ENCODE data around the gene CHRNA4. TPM values are rescaled to one million over a fixed set of nuclear protein-coding genes. Genes with fewer than 3 reads are reported as not detected.
"Not testable (repeated sequence)": the region's sequence is repeated elsewhere in the genome, so short reads cannot be mapped to it uniquely, and the experiment has no call there.

The CHRNA4 gene
- polyA plus RNA-seq, 4 donors, result 1.6 to 24.5 (median 7.5) TPM

DNA sequence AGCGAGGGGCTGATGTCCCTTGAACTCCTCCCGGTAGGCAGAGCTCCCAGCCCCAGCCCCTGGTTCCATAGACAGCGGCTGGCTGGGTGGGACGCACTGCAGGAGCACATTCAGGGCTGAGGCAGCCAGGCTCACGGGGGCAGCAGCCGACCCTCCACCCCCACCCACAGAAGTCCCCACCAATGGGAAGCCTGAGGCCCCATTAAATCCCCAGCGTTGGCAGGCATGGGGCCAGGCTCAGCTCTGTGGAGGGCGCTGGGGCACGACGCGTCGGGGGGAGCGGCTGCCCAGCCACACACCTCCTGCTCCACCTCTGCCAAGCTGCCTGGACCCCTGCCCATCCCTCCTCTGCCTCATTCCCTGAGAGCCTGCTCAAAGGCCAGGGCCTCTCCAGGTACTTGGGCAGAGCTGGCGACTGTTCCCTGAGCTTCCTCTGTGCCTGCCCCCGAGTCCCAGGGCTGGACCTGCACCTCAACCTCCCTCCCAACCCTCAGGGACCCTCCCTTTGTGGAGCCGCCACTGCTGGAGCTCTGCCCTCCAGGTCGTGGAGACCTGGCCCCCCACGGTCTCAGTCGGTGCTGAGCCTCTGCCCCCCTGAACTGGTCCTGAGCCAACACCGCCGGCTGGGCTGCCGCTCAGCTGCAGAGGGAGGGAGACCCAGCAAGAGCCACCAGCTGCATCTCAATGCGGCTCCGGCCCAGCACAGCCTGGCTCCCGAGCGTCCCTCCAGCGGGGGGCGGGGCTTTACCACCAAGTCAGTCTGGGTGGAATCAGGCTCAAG is 9.1 kb downstream of the CHRNA4 start:
- DNase-seq (ENCODE audit: low read depth in 4 of 4, low spot score in 3 of 4), result no peak

DNA sequence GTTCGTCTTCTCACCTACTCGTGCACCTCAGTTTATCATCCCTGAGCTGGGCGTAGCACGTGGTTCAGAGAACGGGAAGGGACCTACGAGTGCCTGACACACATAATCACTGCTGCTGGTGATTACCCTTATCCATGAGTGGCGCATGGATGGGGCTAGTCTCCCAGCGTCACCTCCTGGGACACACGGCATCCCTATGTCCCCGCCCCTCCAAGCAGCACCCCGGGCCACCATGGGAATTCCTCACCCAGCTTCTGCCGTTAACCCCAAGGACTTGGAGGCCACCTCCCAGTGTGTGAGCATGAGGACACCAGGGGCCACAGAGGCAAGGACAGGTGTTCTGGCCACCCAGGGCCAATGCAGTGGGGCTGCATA is 9.8 kb downstream of the CHRNA4 start:
- DNase-seq (ENCODE audit: low read depth in 4 of 4, low spot score in 3 of 4), result no peak

DNA sequence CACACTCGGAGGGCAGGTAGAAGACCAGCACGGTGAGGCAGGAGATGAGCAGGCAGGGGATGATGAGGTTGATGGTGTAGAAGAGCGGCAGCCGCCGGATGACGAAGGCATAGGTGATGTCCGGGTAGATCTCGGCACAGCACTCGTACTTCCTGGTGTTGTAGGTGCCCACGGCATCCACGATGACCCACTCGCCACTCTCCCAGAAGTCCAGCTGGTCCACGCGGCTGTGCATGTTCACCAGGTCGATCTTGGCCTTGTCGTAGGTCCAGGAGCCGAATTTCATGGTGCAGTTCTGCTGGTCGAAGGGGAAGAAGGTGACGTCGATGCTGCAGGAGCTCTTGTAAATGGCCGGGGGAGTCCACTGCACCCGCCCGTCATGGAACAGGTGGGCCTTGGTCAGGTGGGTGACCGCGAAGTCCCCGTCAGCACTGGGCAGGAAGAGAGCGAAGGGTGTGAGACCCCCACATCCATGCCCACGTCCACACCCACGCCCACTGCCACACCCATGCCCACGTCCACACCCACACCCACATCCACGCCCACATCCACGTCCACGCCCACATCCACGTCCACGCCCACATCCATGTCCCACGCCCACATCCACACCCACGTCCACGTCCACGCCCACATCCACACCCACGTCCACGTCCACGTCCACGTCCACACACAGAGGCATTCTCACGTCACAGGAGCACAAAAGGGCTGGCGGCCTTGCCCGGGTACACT is 10.4 kb downstream of the CHRNA4 start:
- DNase-seq (ENCODE audit: low read depth in 4 of 4, low spot score in 3 of 4), result no peak

DNA sequence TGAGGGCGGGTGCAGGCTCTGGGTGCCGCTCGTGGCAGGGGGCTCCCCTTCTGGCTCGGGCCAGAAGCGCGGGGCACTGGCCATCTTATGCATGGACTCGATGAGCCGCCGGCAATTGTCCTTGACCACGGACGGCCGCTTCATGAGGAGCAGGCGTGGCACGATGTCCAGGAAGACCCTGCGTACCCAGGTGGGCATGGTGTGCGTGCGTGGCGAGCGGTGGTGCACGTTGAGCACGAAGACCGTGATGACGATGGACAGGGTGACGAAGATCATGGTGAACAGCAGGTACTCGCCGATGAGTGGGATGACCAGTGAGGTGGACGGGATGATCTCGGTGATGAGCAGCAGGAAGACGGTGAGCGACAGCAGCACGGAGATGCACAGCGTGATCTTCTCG is 11.0 kb downstream of the CHRNA4 start:
- no peak for DNase-seq (ENCODE audit: low read depth in 4 of 4, low spot score in 3 of 4)

DNA sequence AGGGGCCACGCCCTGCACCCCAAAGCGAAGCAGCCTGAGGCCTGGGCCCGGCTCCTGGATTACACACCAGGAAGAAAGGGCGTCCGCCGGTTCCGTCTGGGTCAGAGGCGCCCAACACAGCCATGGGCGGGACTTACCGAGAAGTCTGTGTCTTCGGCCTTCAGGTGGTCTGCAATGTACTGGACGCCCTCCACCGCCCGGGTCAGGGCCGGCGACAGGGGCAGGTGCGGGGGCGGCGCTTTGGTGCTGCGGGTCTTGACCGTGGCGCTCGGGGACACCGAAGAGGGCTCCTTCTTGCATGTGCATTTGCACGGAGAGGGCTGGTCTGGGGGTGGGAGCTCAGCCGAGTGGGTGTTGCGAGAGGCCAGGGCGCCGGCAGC is 11.6 kb downstream of the CHRNA4 start:
- DNase-seq (ENCODE audit: low read depth in 4 of 4, low spot score in 3 of 4), result no peak

DNA sequence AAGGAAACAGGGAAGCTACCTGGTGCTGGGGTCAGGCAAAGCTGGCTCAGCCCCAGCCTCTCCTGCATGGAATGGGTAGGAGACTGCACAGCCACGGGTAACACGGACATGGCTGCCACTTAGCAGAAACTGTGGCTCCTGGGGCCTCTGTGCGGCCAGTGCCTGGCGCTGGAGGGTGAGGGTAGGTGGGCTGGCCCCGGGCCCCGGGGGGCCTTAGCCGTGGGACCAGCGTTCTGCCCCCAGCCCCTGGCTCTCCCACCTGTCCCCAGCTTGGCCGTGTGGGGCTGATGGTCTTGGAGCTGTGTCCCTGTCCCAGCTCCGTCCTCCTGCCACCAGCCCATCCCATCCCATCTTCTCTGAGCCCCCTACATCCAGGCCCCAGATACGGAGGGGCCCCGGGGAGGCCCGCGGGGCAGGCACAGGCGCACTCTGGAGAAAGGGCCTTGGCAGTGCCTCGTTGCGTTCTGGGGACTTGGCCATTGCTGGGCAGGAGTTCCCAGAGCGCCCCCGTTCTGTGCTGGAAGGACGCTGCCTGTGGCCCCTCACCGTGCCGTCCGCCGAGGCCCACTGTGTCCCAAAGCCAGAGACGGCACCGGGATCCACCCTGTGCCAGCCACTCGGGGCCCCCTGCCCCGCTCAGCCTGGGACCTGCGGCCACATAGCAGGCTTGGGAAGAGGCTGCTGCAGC is 12.2 kb downstream of the CHRNA4 start:
- DNase-seq (ENCODE audit: low read depth in 4 of 4, low spot score in 3 of 4), result no peak

DNA sequence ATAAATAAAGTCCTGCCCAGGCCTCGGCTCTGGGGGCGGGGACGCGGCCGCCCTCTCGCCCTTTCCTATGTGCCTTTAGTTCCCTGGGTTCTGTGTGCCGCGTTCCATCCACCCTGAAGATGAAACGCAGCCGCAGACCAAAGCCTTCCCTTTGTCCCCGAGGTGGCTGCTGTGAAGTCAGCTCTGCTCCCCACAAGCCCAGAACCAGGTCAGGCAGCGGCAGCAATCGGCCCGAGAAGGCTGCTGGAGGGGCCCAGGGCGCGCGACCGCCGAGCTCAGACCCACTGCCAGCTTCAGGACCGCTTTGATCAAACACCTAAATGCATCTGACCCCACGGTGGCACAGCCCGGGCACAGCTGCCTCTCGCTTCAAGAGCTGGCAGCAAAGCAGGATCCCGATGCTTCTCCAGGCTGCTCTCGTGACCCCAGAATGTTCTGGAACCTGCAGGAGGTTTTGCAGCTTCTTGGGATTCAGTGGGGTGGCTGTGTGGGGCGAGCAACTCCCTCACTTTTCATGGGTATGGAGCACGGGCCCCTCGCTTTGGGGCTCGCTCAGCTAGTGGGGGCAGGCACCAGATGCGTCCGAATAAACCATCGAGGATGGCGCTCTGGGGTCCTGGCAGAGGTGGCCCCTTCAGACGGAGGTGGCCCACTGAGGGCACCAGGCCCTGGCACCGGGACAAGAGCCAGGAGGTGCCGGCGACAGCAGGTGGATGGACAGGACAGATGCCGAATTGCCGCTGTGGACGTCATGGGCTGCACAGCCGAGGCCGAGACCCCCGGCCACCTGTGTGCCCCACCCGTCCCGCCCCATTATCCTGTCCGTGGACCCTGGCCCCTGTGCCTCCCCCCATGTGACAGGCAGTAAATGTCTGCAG is 13.0 kb downstream of the CHRNA4 start:
- DNase-seq (ENCODE audit: low read depth in 4 of 4, low spot score in 3 of 4), result no peak

DNA sequence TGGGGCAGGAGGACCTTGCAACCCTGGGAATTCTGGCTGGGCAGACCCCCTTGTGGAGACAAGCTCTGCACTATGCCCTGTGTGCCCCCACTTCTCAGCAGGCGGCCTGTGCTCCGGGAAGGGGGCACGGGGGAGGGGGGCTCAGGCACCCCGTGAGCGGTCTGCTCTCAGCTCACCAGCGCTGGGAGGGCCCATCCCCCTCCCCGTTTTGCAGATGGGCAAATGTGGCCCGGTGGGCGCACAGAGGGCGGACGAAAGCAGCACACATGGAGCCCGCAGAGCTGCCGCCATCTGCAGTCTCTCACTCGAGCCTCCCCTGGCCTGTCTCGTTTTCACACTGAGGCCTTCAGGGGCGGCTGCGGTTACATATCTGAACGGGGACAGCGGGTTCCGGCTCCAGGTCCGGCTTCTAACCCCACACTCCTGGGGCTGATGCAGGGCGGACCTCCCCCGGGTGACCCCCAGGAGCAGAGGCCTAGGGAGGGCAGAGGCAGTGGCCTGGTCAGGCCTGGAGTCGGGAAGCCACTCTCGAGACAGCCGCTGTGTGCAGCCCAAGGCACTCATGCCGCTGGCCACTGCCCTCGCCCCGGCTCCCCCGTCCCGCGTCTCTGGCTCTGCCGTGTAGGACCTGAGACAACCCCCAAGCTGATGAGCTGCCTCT is 13.9 kb downstream of the CHRNA4 start:
- no peak for DNase-seq (ENCODE audit: low read depth in 4 of 4, low spot score in 3 of 4)

DNA sequence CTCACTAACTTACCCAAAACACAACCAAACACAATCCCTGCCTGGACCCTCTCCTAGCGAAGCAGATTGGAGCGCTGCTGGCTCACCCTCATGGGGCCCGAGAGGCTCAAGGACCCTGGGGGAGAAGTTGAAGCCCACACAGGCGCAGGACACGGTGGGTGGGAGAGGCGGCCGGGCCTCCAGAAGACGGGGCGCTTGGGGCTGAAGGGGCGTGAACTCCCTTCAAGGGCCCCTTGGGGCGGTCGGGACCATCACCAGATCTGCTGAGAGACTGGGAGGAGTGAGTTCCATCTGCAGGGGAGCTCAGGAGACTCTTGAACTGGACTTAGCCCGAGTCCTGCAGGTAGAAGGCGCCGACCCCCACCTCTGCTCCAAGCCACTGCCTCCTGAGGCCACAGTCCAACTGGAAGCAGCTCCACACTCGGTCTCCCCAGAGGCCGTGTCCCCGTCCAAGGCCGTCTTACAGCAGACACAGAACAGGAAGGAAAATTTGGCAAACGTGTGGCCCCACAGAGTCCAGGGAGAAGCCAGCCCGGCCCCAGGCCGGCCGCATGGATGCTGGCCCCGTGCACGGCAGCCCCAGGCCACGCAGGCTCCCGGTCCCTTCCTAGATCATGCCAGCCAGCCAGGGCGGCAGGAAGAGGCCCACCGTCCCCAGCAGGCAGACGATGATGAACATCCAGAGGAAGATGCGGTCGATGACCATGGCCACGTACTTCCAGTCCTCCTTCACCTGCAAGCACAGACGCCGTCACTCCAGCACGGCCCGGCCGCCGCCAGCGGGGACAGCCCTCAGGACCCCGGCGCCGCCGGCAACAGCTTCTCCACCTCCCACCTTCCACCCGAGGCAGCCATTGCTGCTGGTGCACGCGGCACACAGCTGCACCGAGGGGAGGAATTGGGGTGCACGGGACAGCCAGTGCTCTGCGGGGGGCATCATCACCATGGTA is 14.7 kb downstream of the CHRNA4 start:
- no peak for DNase-seq (ENCODE audit: low read depth in 4 of 4, low spot score in 3 of 4)

DNA sequence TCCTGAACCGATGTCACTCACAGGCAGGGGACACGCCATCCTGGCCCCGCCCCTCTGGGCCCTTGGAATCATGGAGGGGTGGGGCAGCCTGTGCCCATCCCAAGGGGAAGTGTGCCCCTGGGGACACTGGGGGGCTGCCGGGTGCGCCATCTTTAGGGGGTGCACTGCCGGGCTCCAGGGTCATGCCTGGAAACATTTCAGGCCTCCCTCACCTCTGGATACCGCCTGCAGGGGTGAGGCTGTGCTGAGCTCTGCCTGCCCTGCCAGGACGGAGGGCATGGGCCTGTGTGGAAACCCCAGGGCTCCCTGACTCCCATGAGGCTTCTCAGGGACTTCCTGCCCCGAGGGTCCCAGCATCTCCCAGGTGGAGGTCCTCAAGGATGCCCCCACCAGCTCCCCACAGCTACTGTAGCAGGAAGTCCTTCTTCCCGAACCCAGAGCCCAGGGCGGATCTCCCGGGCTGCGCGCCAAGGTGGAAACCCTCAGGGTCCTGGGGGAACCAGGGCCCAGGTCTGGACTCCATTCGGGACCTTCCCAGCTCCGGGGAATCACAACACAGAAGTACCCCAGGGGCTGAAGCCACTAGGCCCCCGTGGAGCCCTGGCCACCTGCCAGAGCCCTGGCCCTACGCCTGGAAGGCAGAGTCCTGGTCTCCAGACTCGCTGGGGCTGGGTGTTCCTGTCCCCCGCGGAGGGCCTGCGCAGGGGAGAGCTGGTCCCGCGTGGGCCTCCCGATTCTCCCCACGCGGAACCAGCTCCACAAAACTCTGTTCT is 15.6 kb downstream of the CHRNA4 start:
- no peak for DNase-seq (ENCODE audit: low read depth in 4 of 4, low spot score in 3 of 4)

DNA sequence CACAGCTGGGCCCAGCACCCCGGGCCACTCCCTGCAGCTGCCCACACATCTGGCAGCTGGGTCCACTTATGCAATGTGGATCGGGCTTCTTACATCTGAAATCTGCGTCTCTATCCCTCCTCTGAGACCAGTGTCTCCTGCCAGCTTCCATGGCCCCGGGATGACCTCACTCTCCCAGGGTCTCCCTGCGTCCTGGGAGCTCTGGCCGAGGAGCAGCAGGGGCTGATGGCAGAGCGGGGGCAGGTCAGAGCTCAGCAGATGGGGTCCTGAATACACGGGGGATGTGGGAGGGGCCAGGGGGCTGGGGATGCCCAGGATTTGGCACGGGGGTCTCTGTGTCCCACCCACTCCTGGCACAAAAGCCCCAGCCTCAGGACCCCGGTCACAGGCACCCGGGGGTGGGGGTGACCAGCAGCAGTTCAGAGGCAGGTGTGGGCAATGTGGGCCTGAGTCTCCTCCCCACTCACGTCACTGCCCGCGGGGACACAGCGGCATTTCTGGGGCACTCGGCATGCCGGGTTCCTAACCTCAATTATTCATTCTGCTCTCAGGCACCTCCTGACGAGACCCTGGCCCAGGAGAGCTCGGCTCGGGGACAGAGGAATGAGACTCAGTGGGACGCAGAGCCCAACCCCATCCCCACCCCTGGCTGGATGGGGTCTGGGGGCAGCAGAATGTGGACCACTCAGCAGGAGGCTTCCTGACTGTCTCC is 16.4 kb downstream of the CHRNA4 start:
- DNase-seq (ENCODE audit: low read depth in 4 of 4, low spot score in 3 of 4), result no peak

DNA sequence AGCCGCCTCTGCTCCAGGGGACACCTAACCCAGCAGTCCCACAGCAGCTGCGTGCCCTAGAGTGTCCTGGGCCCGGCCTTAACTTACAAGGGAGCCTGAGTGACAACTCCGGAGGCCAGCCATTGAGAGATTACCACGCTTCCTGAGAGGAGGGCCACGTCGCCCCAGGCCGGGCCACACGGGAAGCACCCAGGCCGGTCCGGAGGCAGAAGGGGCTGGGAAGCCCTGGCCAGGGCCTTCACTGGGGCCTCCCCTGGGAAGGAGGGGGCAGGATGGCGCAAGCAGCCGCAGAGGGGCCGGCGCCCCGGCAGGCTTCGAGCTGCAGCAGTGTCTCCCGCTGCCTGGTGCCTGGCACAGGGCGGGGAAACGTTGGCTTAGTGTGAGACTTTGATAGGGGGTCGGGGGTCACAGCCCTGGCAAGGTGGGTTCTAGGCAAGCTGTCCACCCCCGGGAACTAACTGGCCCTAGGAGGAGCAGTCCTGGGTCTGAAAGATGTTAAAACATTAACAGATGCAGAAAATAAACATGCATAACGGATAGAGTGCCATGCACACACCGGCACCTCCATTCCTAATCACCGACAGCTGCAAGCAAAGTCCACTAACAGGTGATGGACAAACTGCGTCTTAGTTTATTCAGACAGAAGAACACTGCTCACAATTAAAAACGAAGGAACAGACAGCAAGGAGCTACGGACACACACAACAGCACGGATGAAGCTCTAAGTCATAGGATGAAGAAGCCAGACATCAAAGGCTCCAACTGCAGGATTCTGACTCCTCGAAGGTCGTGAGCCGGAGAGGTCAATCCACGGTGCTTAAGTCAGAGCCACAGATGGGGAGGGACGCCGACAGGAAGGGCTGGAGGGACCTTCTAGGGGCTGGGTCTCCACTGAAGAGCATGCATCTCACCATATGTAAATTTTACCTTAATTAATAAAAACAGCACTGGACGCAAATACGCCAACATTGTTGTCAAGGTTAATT is 17.4 kb downstream of the CHRNA4 start:
- DNase-seq (ENCODE audit: low read depth in 4 of 4, low spot score in 3 of 4), result no peak

DNA sequence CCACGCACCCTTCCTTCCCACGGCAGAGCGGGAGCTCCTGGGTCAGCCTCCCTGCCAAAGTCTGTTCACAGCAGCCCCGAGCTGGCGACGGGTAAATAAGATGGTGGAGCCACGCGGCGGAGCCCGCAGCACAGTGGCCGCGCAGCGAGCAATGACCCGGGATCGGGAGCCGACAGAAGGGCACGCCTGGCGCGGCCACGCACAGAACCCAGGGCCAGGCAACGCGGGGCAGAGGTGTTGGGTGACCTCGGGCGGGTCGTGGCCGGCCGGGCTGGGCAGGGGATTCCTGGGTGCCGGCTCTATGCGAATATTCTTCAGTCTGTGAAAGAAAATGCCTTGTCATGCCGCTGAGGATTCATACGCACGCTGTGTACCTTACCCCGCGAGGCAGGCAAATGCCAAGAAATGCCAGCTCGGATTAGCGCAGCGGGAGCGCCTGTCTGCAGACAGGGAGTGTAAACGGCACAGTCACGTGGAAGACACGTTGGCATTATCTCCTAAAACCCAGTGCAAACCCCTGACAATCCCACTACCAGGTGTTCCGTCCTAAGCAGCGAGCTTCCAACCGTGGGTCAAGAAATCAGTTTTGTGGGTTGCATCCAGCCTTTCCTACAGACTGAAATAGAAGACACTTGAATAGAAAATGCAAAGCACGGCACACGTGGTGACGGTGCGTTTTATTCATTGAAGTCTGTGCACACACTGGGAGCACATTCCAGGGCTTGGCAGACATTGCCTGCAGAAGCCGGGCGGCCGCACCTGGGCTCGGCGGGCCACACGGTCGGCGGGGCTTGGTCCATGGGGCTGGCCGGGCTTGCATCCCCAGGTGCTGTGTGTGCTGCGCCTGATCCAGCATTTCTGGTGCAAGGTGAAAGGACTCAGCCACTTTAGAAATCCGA is 18.3 kb downstream of the CHRNA4 start:
- no peak for DNase-seq (ENCODE audit: low read depth in 4 of 4, low spot score in 3 of 4)

DNA sequence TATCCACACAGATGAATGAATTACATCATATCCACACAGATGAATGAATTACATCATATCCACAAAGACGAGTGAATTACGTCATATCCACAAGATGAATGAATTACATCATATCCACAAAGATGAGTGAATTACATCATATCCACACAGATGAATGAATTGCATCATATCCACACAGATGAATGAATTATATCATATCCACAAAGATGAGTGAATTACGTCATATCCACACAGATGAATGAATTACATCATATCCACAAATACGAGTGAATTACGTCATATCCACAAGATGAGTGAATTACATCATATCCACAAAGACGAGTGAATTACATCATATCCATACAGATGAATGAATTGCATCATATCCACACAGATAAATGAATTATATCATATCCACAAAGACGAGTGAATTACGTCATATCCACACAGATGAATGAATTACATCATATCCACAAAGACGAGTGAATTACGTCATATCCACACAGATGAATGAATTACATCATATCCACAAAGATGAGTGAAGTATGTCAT is 20.9 kb downstream of the CHRNA4 start:
- DNase-seq (ENCODE audit: low read depth in 4 of 4, low spot score in 3 of 4), result not testable (repeated sequence)

Data from left renal pelvis (tissue), 4 donors.